Coronary artery (tissue), 2 donors: ENCODE measurements around the gene CLEC3B.

Experiments used
- DNase-seq: peaks from one replicate; pipeline ENCODE4 v3.0.0-alpha.2; 2017; ENCODE audit warnings: low spot score
- H3K27ac ChIP-seq, 2 donors: fragments of 200-600 bp; sonication (generic); one replicate each; pipeline ENCODE4 v1.5.1; 2016 to 2019
- H3K4me3 ChIP-seq: fragments of 200-600 bp; sonication (generic); 2 replicates; pipeline ENCODE4 v1.5.1; 2016; ENCODE audit warnings: mild to moderate bottlenecking, moderate library complexity
- CTCF ChIP-seq: fragments of 200-600 bp; sonication (generic); IDR thresholded peaks from one replicate; pipeline ENCODE4 v1.5.1; 2019; ENCODE audit warnings: antibody characterized with exemption

The CLEC3B gene

DNA sequence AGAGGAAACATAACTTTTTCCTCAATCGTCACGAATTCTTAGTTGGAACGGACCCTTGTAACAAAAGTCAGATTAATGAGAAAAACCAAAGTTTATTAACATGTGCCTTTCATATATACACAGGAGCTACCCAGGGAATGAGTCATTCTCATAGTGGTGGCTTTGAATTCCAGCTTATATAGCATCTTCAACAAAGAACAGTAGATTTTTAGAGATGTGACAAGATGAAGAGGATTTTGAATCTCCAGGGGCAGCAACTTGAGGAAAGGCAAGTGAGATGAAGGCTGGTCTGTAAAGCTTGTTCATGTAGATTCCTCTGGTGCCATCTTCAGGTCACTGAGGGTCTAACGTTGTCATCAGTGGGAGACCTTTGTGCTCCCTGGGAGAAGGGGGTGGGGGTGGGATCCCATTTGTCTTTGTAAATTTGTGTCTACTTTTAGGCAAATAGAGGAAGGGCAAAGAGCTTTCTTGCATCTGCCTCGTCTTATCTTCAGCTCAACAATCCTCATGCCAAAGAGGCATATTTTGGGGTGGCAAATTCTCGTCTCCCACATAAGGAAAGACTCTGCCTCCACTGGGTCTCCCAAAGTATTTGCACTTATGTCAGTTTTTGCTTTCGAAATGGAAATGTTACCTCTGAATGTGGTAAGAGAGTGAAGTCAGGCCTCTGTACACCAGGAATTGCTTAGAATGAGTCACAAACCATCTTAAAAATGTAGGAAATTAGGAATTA, 29.5 kb downstream of the CLEC3B start:
- Histone ChIP-seq H3K4me3 (no peak overlapping the region), H3K27ac (no peak overlapping the region)
- TF ChIP-seq CTCF = no peak
- no peak for DNase-seq

GRCh38 chr3:45056608-45057301, 30.7 kb downstream of the CLEC3B start:
- TF ChIP-seq CTCF = no peak
- DNase-seq = no peak
- Histone ChIP-seq H3K27ac (no peak overlapping the region), H3K4me3 (no peak overlapping the region)

- DNase-seq = no peak
- H3K27ac ChIP-seq = no peak overlapping the region
- TF ChIP-seq CTCF = no peak
Measured at GRCh38 chr3:45057557-45057956, 31.5 kb downstream of the CLEC3B start.

GRCh38 chr3:45059132-45059531, 33.0 kb downstream of the CLEC3B start:
- no peak for TF ChIP-seq CTCF
- H3K27ac ChIP-seq = no peak overlapping the region
- no peak for DNase-seq
- no peak overlapping the region for H3K4me3 ChIP-seq

More at GRCh38 chr3:45057557-45057956, 31.5 kb downstream of the CLEC3B start:
- H3K4me3 ChIP-seq = no peak overlapping the region

DNA sequence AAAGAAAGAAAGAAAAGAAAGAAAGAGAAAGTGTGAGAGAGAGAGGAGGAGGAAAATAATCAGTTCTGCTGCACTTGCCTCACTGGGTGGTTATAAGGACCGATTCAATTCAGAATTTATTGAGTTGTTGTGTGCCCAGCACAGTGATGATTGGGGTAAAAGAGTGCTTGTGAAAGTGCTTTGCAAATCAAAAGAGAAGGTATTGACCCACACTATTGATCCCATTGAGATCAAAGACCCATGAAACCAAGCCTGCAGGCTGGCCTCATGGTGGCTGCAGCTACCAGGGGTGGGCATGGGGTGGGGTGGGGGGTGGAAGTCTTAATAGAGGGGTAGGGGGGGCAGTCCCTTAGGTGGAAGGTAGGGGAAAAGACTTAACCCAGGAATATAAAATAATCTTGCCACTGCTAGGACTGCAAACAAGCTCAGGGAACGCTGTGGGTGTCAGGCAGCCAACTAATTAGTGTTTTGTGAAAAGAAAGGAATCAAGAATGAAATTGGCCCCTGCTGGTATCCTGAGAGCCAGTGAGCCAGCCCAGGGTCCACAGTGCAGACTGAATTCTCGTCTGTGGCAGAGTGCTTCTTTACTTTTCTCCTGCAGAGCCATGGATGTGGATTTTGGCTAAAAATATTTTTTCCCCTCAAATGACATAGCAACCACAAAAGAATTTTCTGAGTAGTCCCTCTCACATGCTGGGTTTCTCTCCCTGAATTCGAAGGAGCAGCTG, 34.2 kb downstream of the CLEC3B start:
- Histone ChIP-seq H3K27ac (no peak overlapping the region), H3K4me3 (no peak overlapping the region)
- no peak for TF ChIP-seq CTCF
- DNase-seq = no peak

DNA sequence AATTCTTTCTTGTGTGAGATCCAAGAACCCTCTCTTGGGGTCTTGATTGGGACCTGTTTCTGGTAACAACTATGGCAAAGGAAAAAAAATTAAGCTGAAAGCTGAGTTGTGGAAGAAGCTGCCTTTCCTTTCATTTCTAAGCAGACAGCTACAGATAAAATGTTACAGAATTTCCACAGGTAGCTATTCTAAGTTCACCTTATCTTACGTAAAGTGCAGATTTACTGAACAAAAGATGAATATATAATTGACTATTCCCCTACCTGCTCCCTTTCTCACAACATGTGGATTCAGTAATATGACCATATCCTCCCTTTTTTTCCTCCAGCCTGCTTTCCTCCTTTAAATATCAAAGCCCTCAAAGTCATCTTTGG, 36.6 kb downstream of the CLEC3B start:
- no peak for DNase-seq
- Histone ChIP-seq H3K27ac (peak overlapping the region in 1 of 2 donors; percentile 32), H3K4me3 (no peak overlapping the region)
- TF ChIP-seq CTCF = no peak
